ENCODE measurements around the gene FAM168A.

The FAM168A gene

GRCh38 chr11:73350908-73351636 is 246.8 kb downstream of the FAM168A start:
- Histone ChIP-seq H3K9me3 (ENCODE audit: severe bottlenecking) (no peaks in the 10 kb centered on the region), H3K27me3 (ENCODE audit: insufficient read depth, low read depth, severe bottlenecking) (no peaks in the 10 kb centered on the region), H3K27ac (no peak overlapping the region; the same call in 1 of the 2 replicates), H3K4me3 (ENCODE audit: low read depth, low read length) (no peak overlapping the region), H3K36me3 (no peaks in the 10 kb centered on the region)
- DNase-seq: peak; percentile 37
- TF ChIP-seq, protein P1, sequence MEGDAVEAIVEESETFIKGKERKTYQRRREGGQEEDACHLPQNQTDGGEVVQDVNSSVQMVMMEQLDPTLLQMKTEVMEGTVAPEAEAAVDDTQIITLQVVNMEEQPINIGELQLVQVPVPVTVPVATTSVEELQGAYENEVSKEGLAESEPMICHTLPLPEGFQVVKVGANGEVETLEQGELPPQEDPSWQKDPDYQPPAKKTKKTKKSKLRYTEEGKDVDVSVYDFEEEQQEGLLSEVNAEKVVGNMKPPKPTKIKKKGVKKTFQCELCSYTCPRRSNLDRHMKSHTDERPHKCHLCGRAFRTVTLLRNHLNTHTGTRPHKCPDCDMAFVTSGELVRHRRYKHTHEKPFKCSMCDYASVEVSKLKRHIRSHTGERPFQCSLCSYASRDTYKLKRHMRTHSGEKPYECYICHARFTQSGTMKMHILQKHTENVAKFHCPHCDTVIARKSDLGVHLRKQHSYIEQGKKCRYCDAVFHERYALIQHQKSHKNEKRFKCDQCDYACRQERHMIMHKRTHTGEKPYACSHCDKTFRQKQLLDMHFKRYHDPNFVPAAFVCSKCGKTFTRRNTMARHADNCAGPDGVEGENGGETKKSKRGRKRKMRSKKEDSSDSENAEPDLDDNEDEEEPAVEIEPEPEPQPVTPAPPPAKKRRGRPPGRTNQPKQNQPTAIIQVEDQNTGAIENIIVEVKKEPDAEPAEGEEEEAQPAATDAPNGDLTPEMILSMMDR (IDR thresholded peaks at IDR 0.05; ENCODE audit: low read depth, low read length): peak; percentile 77
